CD4-positive, CD25-positive, alpha-beta regulatory T cell (primary cell): Measurements from ENCODE around the gene CNOT3. TPM values are rescaled to one million over a fixed set of nuclear protein-coding genes. Genes with fewer than 3 reads are reported as not detected.

Experiments used
- ATAC-seq, 2 donors: fragments of 150-1000 bp; cut with Tn5 transposase; one replicate each; pipeline ENCODE4 v1.10.0; 2021; ENCODE audit warnings: low read depth in 2 of 2, moderate number of reproducible peaks in 2 of 2, moderate library complexity in 1 of 2
- DNase-seq, 3 donors: peaks; one replicate each; pipeline versions ENCODE4 v3.0.0 to v3.0.0-alpha.2; 2012 to 2022; ENCODE audit warnings: mixed read lengths in 1 of 3
- H3K27ac ChIP-seq: one replicate; pipeline ENCODE4 v1.7.0; 2013; ENCODE audit warnings: mild to moderate bottlenecking, low read length; ENCODE audit not compliant: insufficient read depth, poor library complexity, severe bottlenecking
- H3K27me3 ChIP-seq: one replicate; pipeline ENCODE4 v1.7.0; 2013; ENCODE audit warnings: low read length; ENCODE audit not compliant: control insufficient read depth, insufficient read depth
- H3K36me3 ChIP-seq: one replicate; pipeline ENCODE4 v1.7.0; 2013; ENCODE audit warnings: mild to moderate bottlenecking, low read length, moderate library complexity; ENCODE audit not compliant: control insufficient read depth, insufficient read depth
- H3K4me1 ChIP-seq: 2 replicates; pipeline ENCODE4 v1.7.0; 2013; ENCODE audit warnings: mild to moderate bottlenecking, low read length; ENCODE audit not compliant: insufficient read depth, control insufficient read depth, poor library complexity, severe bottlenecking
- H3K4me3 ChIP-seq: one replicate; pipeline ENCODE4 v1.7.0; 2013; ENCODE audit warnings: low read depth, mild to moderate bottlenecking, low read length, moderate library complexity
- H3K9me3 ChIP-seq, 2 experiments: 1 replicate in 1 of 2; 2 replicates in 1 of 2; pipeline ENCODE4 v1.7.0; 2013; ENCODE audit warnings: low read length in 2 of 2, mild to moderate bottlenecking in 1 of 2, moderate library complexity in 1 of 2; ENCODE audit not compliant: control insufficient read depth in 2 of 2
- H3K27ac Mint-ChIP-seq, 3 donors: one replicate each; pipeline ENCODE4 v1.8.0; 2020 to 2022; ENCODE audit warnings: mild to moderate bottlenecking in 3 of 3, mixed read lengths in 3 of 3, moderate library complexity in 2 of 3
- H3K27me3 Mint-ChIP-seq: one replicate; pipeline ENCODE4 v1.8.0; 2022; ENCODE audit warnings: mild to moderate bottlenecking, mixed read lengths
- H3K36me3 Mint-ChIP-seq: one replicate; pipeline ENCODE4 v1.8.0; 2020; ENCODE audit warnings: mixed read lengths
- H3K4me1 Mint-ChIP-seq, 4 donors: one replicate each; pipeline ENCODE4 v1.8.0; 2020 to 2022; ENCODE audit warnings: mixed read lengths in 4 of 4, mild to moderate bottlenecking in 1 of 4
- H3K4me3 Mint-ChIP-seq, 4 donors: one replicate each; pipeline ENCODE4 v1.8.0; 2020 to 2022; ENCODE audit warnings: mild to moderate bottlenecking in 4 of 4, mixed read lengths in 4 of 4, moderate library complexity in 3 of 4
- H3K9me3 Mint-ChIP-seq, 7 donors: one replicate each; pipeline ENCODE4 v1.8.0; 2020 to 2022; ENCODE audit warnings: mixed read lengths in 7 of 7, mild to moderate bottlenecking in 3 of 7, moderate library complexity in 2 of 7
- polyA plus RNA-seq, 4 donors: library from polyadenylated mRNA; unstranded; fragments of 300-500 nt; fragmentation: Illumina TruSeq; gene quantifications; one replicate each; pipeline ENCODE4 v1.2.3, GENCODE V29; 2021
- total RNA-seq: library from RNA; stranded (reverse); gene quantifications from one replicate; pipeline ENCODE4 v1.2.3, GENCODE V29; 2022

Gene CNOT3
- total and polyA plus RNA-seq, 5 donors from 2014 or later = 3.9 to 56.9 (median 6.1) TPM

- DNase-seq = no peak
- Mint-ChIP-seq H3K9me3 (peaks cover 0 to 1% (median 0%) of the 10 kb centered on the region in 7 donors), H3K36me3 (peaks cover 41% of the 10 kb centered on the region), H3K4me3 (peak overlapping the region in 3 of 4 donors; percentile 65 to 96 (median 74)), H3K4me1 (peaks cover 7 to 93% (median 54%) of the 10 kb centered on the region in 4 donors), H3K27me3 (no peaks in the 10 kb centered on the region), H3K27ac (peak overlapping the region in 2 of 3 donors; percentile 57 to 59)
- Histone ChIP-seq H3K27ac (no peak overlapping the region), H3K4me3 (peak overlapping the region; percentile 20), H3K27me3 (no peaks in the 10 kb centered on the region), H3K36me3 (peaks cover 61% of the 10 kb centered on the region), H3K4me1 (peaks cover 74% of the 10 kb centered on the region), H3K9me3 (no peaks in the 10 kb centered on the region)
- no peak for ATAC-seq
Observed at GRCh38 chr19:54204767-54205468, 67.4 kb downstream of the CNOT3 start.

Other genes with a start within 250 kb of the CNOT3 start
- not detected for gene CACNG7, start 228.5 kb upstream of the CNOT3 start, total RNA-seq
- gene CACNG7, start 228.5 kb upstream of the CNOT3 start, polyA plus RNA-seq = not detected
- gene CACNG8, start 174.8 kb upstream of the CNOT3 start, total RNA-seq = not detected
- gene CACNG8, start 174.8 kb upstream of the CNOT3 start, polyA plus RNA-seq = not detected
- not detected for gene CACNG6, start 146.1 kb upstream of the CNOT3 start, total RNA-seq
- gene CACNG6, start 146.1 kb upstream of the CNOT3 start, polyA plus RNA-seq = not detected
- not detected for gene VSTM1, start 73.9 kb upstream of the CNOT3 start, total RNA-seq
- not detected for gene VSTM1, start 73.9 kb upstream of the CNOT3 start, polyA plus RNA-seq
- not detected for gene TARM1, start 56.4 kb upstream of the CNOT3 start, total RNA-seq
- not detected for gene TARM1, start 56.4 kb upstream of the CNOT3 start, polyA plus RNA-seq
- not detected for gene OSCAR, start 37.0 kb upstream of the CNOT3 start, total RNA-seq
- under 1 TPM in 3 of 4 donors, not detected in 1; 0.12 to 0.28 (median 0.13) TPM for gene OSCAR, start 37.0 kb upstream of the CNOT3 start, polyA plus RNA-seq
- 65.7 TPM for gene NDUFA3, start 34.9 kb upstream of the CNOT3 start, total RNA-seq
- gene NDUFA3, start 34.9 kb upstream of the CNOT3 start, polyA plus RNA-seq = 100 to 1,000 TPM; 404 to 577 (median 444) TPM
- gene TFPT, start 22.1 kb upstream of the CNOT3 start, total RNA-seq = 15.0 TPM
- 10 to 100 TPM; 18.8 to 26.8 (median 23.9) TPM for gene TFPT, start 22.1 kb upstream of the CNOT3 start, polyA plus RNA-seq
- gene PRPF31, start 22.0 kb upstream of the CNOT3 start, total RNA-seq = 57.8 TPM
- 10 to 100 TPM; 61.2 to 74.8 (median 69.6) TPM for gene PRPF31, start 22.0 kb upstream of the CNOT3 start, polyA plus RNA-seq
- 9.3 TPM for gene LENG1, start 22.0 kb downstream of the CNOT3 start, total RNA-seq
- 10 to 100 TPM; 12.2 to 17.5 (median 13.8) TPM for gene LENG1, start 22.0 kb downstream of the CNOT3 start, polyA plus RNA-seq
- 1.1 TPM for gene TMC4, start 35.4 kb downstream of the CNOT3 start, total RNA-seq
- under 1 TPM in 3 of 4 donors, not detected in 1; 0.42 to 0.60 (median 0.49) TPM for gene TMC4, start 35.4 kb downstream of the CNOT3 start, polyA plus RNA-seq
- 25.8 TPM for gene MBOAT7, start 51.8 kb downstream of the CNOT3 start, total RNA-seq
- 10 to 100 TPM; 10.8 to 17.2 (median 15.0) TPM for gene MBOAT7, start 51.8 kb downstream of the CNOT3 start, polyA plus RNA-seq
- 10.1 TPM for gene TSEN34, start 53.5 kb downstream of the CNOT3 start, total RNA-seq
- 10 to 100 TPM; 36.6 to 55.5 (median 49.7) TPM for gene TSEN34, start 53.5 kb downstream of the CNOT3 start, polyA plus RNA-seq
- gene RPS9, start 63.1 kb downstream of the CNOT3 start, total RNA-seq = 1,161 TPM
- 1,000 to 10,000 TPM in 2 of 4 donors, 100 to 1,000 TPM in 2; 756 to 1,075 (median 892) TPM for gene RPS9, start 63.1 kb downstream of the CNOT3 start, polyA plus RNA-seq
- 4.1 TPM for gene LILRB3, start 85.2 kb downstream of the CNOT3 start, total RNA-seq
- gene LILRB3, start 85.2 kb downstream of the CNOT3 start, polyA plus RNA-seq = under 1 TPM in 3 of 4 donors, not detected in 1; 0.07 to 0.65 (median 0.17) TPM
- not detected for gene LILRA6, start 105.0 kb downstream of the CNOT3 start, total RNA-seq
- under 1 TPM in 2 of 4 donors, not detected in 2; 0.11 to 0.13 TPM for gene LILRA6, start 105.0 kb downstream of the CNOT3 start, polyA plus RNA-seq
- not detected for gene LILRB5, start 119.5 kb downstream of the CNOT3 start, total RNA-seq
- not detected for gene LILRB5, start 119.5 kb downstream of the CNOT3 start, polyA plus RNA-seq
- gene LILRB2, start 143.3 kb downstream of the CNOT3 start, total RNA-seq = not detected
- gene LILRB2, start 143.3 kb downstream of the CNOT3 start, polyA plus RNA-seq = under 1 TPM in 1 of 4 donors, not detected in 3; 0.24 TPM
- gene LILRA5, start 175.4 kb downstream of the CNOT3 start, total RNA-seq = not detected
- gene LILRA5, start 175.4 kb downstream of the CNOT3 start, polyA plus RNA-seq = under 1 TPM in 1 of 4 donors, not detected in 3; 0.67 TPM
- gene LILRA4, start 201.4 kb downstream of the CNOT3 start, total RNA-seq = not detected
- not detected for gene LILRA4, start 201.4 kb downstream of the CNOT3 start, polyA plus RNA-seq
- 33.2 TPM for gene LAIR1, start 227.2 kb downstream of the CNOT3 start, total RNA-seq
- 10 to 100 TPM; 39.3 to 61.8 (median 45.3) TPM for gene LAIR1, start 227.2 kb downstream of the CNOT3 start, polyA plus RNA-seq